Uterus (tissue), 4 donors: ENCODE results near the gene TSHZ2. TPM values are rescaled to one million over a fixed set of nuclear protein-coding genes. Genes with fewer than 3 reads are reported as not detected.

ENCODE experiments used
- DNase-seq, 2 donors: peaks; one replicate each; pipeline ENCODE4 v3.0.0-alpha.2; 2019 to 2020
- H3K27ac ChIP-seq, 2 donors: fragments of 200-600 bp; sonication (generic); 1 replicate in 1 of 2; 2 replicates in 1 of 2; pipeline ENCODE4 v1.5.1; 2016 to 2018
- H3K27me3 ChIP-seq, 2 donors: fragments of 200-600 bp; sonication (generic); one replicate each; pipeline ENCODE4 v1.5.1; 2018 to 2019; ENCODE audit warnings: control low read depth in 1 of 2
- H3K36me3 ChIP-seq, 2 donors: fragments of 200-600 bp; sonication (generic); one replicate each; pipeline ENCODE4 v1.5.1; 2019; ENCODE audit warnings: control low read depth in 1 of 2
- H3K4me1 ChIP-seq, 2 donors: fragments of 200-600 bp; sonication (generic); one replicate each; pipeline ENCODE4 v1.5.1; 2018 to 2019; ENCODE audit warnings: control low read depth in 1 of 2
- H3K4me3 ChIP-seq, 2 donors: fragments of 200-600 bp; sonication (generic); 1 replicate in 1 of 2; 2 replicates in 1 of 2; pipeline ENCODE4 v1.5.1; 2018 to 2019; ENCODE audit warnings: mild to moderate bottlenecking in 1 of 2
- H3K9me3 ChIP-seq, 2 donors: fragments of 200-600 bp; sonication (generic); one replicate each; pipeline ENCODE4 v1.5.1; 2019; ENCODE audit warnings: control low read depth in 1 of 2
- POLR2A ChIP-seq, 2 donors: fragments of 450-650 bp; IDR thresholded peaks; one replicate each; pipeline ENCODE4 v1.6.1; 2016; ENCODE audit warnings: antibody characterized with exemption in 2 of 2, mild to moderate bottlenecking in 1 of 2, moderate library complexity in 1 of 2
- intact Hi-C: fragments of 100-400 bp; cut with DNase I; formaldehyde crosslinking; loops from one replicate; pipeline ENCODE4 v1.15.1; 2023; ENCODE audit warnings: low total_unique reads
- total RNA-seq, 4 donors: library from RNA; depleted of rRNA in 3 of 4; stranded (reverse); fragments of >200 nt in 3 of 4; gene quantifications; one replicate each; pipeline versions ENCODE4 v1.1.0 to v1.2.4, GENCODE V29; 2014 to 2023
- TF ChIP-seq, protein P1 (sequence below), 4 experiments: fragments of 200-600 bp in 2 of 4; fragments of 450-650 bp in 2 of 4; sonication (generic) in 2 of 4; IDR thresholded peaks; one replicate each; pipeline ENCODE4 v1.5.1; 2016 to 2019; ENCODE audit warnings: antibody characterized with exemption in 4 of 4, mild to moderate bottlenecking in 2 of 4, moderate library complexity in 1 of 4
- donor health status: DM: yes; HTN: yes; CAD: no.

Gene TSHZ2
- total RNA-seq, 4 donors from 2014 or later = 22.0 to 50.1 (median 33.1) TPM

- Histone ChIP-seq H3K9me3 (no peaks in the 10 kb centered on the region), H3K27ac (no peak overlapping the region), H3K4me3 (no peak overlapping the region), H3K4me1 (no peaks in the 10 kb centered on the region), H3K36me3 (no peaks in the 10 kb centered on the region), H3K27me3 (no peaks in the 10 kb centered on the region)
- TF ChIP-seq POLR2A (IDR thresholded peaks at IDR 0.05) = no peak
- TF ChIP-seq, protein P1, sequence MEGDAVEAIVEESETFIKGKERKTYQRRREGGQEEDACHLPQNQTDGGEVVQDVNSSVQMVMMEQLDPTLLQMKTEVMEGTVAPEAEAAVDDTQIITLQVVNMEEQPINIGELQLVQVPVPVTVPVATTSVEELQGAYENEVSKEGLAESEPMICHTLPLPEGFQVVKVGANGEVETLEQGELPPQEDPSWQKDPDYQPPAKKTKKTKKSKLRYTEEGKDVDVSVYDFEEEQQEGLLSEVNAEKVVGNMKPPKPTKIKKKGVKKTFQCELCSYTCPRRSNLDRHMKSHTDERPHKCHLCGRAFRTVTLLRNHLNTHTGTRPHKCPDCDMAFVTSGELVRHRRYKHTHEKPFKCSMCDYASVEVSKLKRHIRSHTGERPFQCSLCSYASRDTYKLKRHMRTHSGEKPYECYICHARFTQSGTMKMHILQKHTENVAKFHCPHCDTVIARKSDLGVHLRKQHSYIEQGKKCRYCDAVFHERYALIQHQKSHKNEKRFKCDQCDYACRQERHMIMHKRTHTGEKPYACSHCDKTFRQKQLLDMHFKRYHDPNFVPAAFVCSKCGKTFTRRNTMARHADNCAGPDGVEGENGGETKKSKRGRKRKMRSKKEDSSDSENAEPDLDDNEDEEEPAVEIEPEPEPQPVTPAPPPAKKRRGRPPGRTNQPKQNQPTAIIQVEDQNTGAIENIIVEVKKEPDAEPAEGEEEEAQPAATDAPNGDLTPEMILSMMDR (IDR thresholded peaks at IDR 0.05) = no peak
- intact Hi-C loops = no loop called here
- no peak for DNase-seq
These were observed 19.1 kb upstream of the TSHZ2 start for GRCh38 chr20:52953020-52953419.

- Histone ChIP-seq H3K4me3 (no peak overlapping the region), H3K4me1 (no peaks in the 10 kb centered on the region), H3K36me3 (no peaks in the 10 kb centered on the region), H3K27ac (no peak overlapping the region), H3K9me3 (no peaks in the 10 kb centered on the region), H3K27me3 (no peaks in the 10 kb centered on the region)
- intact Hi-C loops = no loop called here
- TF ChIP-seq POLR2A (IDR thresholded peaks at IDR 0.05) = no peak
- TF ChIP-seq, protein P1 (IDR thresholded peaks at IDR 0.05) = no peak
- no peak for DNase-seq
These were observed 17.3 kb upstream of the TSHZ2 start for GRCh38 chr20:52954849-52955248.

DNA sequence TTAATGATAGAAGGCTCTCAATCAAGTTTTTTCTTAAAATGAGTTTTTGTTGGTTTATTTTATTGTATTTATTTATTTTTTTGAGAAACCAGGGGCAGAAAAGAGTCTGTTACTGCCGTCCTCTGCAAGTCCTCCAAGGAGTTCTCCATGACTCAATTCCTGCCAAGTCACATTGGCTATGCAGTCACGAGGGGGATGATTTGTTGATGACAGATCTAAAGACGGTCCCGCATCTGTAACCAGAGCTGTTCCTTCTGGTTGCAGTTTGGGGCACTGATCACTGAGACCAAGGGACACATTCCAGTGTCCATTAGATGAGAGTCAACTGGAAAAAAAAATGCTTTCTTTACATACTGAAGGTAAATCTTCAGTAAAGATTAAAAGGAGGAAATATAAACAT lies 13.9 kb upstream of the TSHZ2 start:
- DNase-seq = no peak
- no peaks in the 10 kb centered on the region for H3K27me3 ChIP-seq
- no peaks in the 10 kb centered on the region for H3K4me1 ChIP-seq
- no peak overlapping the region for H3K27ac ChIP-seq
- no peak for TF ChIP-seq POLR2A (IDR thresholded peaks at IDR 0.05)
- TF ChIP-seq, protein P1 (IDR thresholded peaks at IDR 0.05) = no peak
- intact Hi-C loops = no loop called here
- no peak overlapping the region for H3K4me3 ChIP-seq
- H3K36me3 ChIP-seq = no peaks in the 10 kb centered on the region
- no peaks in the 10 kb centered on the region for H3K9me3 ChIP-seq

DNA sequence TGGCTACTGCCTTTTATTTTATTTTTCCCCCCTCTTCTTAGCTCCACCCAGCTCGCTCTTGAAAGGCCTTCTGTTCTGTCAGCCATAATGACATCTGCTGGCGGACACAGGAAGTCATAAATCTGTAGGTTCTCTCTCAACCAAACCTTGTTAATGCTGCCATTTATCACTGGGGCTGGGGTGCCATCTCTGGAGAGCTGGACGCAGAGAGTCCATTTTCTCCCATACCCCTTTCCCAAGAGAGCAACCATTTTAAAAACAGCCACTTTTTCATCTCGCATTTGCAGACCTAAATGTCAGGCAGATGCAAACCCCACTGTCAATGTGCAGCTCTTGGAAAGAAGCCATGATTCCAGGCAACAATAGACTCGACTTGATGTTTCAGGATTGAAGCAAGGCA lies 13.0 kb upstream of the TSHZ2 start:
- no peak overlapping the region for H3K27ac ChIP-seq
- H3K4me3 ChIP-seq = no peak overlapping the region
- intact Hi-C loops = no loop called here
- TF ChIP-seq POLR2A (IDR thresholded peaks at IDR 0.05) = no peak
- TF ChIP-seq, protein P1 (IDR thresholded peaks at IDR 0.05) = no peak
- H3K4me1 ChIP-seq = no peaks in the 10 kb centered on the region
- H3K27me3 ChIP-seq = no peaks in the 10 kb centered on the region
- H3K36me3 ChIP-seq = no peaks in the 10 kb centered on the region
- no peak for DNase-seq
- no peaks in the 10 kb centered on the region for H3K9me3 ChIP-seq

DNA sequence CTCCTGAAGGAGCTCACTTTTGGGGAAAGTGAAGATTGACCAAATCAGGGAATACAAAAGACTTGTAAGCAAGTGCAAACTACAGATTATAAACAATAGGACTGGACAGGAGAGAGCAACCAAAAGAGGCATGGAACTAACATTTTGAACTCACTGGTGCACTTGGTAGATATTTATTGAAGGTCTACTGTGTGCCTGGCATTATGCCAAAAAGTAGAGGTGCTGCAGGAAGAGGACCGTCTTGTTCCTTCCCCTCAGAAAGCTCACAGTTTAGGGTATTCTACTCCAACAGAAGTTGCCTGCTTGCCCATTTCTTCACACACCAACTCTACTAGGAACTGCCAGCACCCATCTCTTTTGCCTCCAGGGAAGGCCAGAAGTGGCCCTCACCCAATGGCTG lies 10.0 kb upstream of the TSHZ2 start:
- H3K4me3 ChIP-seq = no peak overlapping the region
- no peak for DNase-seq
- TF ChIP-seq, protein P1 (IDR thresholded peaks at IDR 0.05) = no peak
- TF ChIP-seq POLR2A (IDR thresholded peaks at IDR 0.05) = no peak
- H3K27me3 ChIP-seq = no peaks in the 10 kb centered on the region
- no peak overlapping the region for H3K27ac ChIP-seq
- H3K4me1 ChIP-seq = no peaks in the 10 kb centered on the region
- intact Hi-C loops = no loop called here
- no peaks in the 10 kb centered on the region for H3K9me3 ChIP-seq
- no peaks in the 10 kb centered on the region for H3K36me3 ChIP-seq
